Measurements from ENCODE around the gene CFHR3.
"Not testable (repeated sequence)": the region's sequence is repeated elsewhere in the genome, so short reads cannot be mapped to it uniquely, and the experiment has no call there.

Gene CFHR3

GRCh38 chr1:196773713-196774112 is 927 bp upstream of the CFHR3 start:
- Histone ChIP-seq H2AFZ (ENCODE audit: low read depth) (peak overlapping the region; percentile 17), H3K4me3 (IDR thresholded peaks at IDR 0.05; ENCODE audit: insufficient read depth, low read depth, low read length) (no peak overlapping the region), H3K9ac (no peak overlapping the region), H3K4me1 (ENCODE audit: low read depth, poor library complexity, severe bottlenecking) (peaks cover 34% of the 10 kb centered on the region), H3K27ac (peak overlapping the region; percentile 43), H3K27me3 (ENCODE audit: insufficient read depth, low read depth) (no peaks in the 10 kb centered on the region), H3K79me2 (ENCODE audit: insufficient read depth, low read depth) (no peaks in the 10 kb centered on the region), H3K4me2 (peak overlapping the region; percentile 38), H4K20me1 (ENCODE audit: insufficient read depth) (no peaks in the 10 kb centered on the region), H3K36me3 (ENCODE audit: insufficient read depth) (no peaks in the 10 kb centered on the region)
- TF ChIP-seq CTCF (conservative IDR thresholded peaks at IDR 0.05; ENCODE audit: low read depth, low read length), result no peak

GRCh38 chr1:196774175-196774574 is 465 bp upstream of the CFHR3 start:
- Histone ChIP-seq H3K9ac (no peak overlapping the region), H3K36me3 (ENCODE audit: insufficient read depth) (no peaks in the 10 kb centered on the region), H3K79me2 (ENCODE audit: insufficient read depth, low read depth) (no peaks in the 10 kb centered on the region), H3K27ac (peak overlapping the region; percentile 43), H3K4me1 (ENCODE audit: low read depth, poor library complexity, severe bottlenecking) (peaks cover 34% of the 10 kb centered on the region), H4K20me1 (ENCODE audit: insufficient read depth) (no peaks in the 10 kb centered on the region), H2AFZ (ENCODE audit: low read depth) (peak overlapping the region; percentile 17), H3K27me3 (ENCODE audit: insufficient read depth, low read depth) (no peaks in the 10 kb centered on the region), H3K4me2 (peak overlapping the region; percentile 38), H3K4me3 (IDR thresholded peaks at IDR 0.05; ENCODE audit: insufficient read depth, low read depth, low read length) (peak overlapping the region; percentile 76)
- no peak for TF ChIP-seq CTCF (conservative IDR thresholded peaks at IDR 0.05; ENCODE audit: low read depth, low read length)

GRCh38 chr1:196777603-196778002 is 3.0 kb downstream of the CFHR3 start:
- Histone ChIP-seq H2AFZ (ENCODE audit: low read depth) (no peak overlapping the region), H3K4me2 (no peak overlapping the region), H3K27ac (no peak overlapping the region), H3K36me3 (ENCODE audit: insufficient read depth) (no peaks in the 10 kb centered on the region), H3K9ac (no peak overlapping the region), H3K4me1 (ENCODE audit: low read depth, poor library complexity, severe bottlenecking) (peaks cover 34% of the 10 kb centered on the region), H4K20me1 (ENCODE audit: insufficient read depth) (no peaks in the 10 kb centered on the region), H3K27me3 (ENCODE audit: insufficient read depth, low read depth) (no peaks in the 10 kb centered on the region), H3K4me3 (IDR thresholded peaks at IDR 0.05; ENCODE audit: insufficient read depth, low read depth, low read length) (no peak overlapping the region), H3K79me2 (ENCODE audit: insufficient read depth, low read depth) (no peaks in the 10 kb centered on the region)
- no peak for TF ChIP-seq CTCF (conservative IDR thresholded peaks at IDR 0.05; ENCODE audit: low read depth, low read length)

- no peak overlapping the region for H3K4me3 ChIP-seq (IDR thresholded peaks at IDR 0.05; ENCODE audit: insufficient read depth, low read depth, low read length)
- H3K36me3 ChIP-seq (ENCODE audit: insufficient read depth), result no peaks in the 10 kb centered on the region
- no peak overlapping the region for H3K27ac ChIP-seq
- TF ChIP-seq CTCF (conservative IDR thresholded peaks at IDR 0.05; ENCODE audit: low read depth, low read length), result peak; percentile 42; the same call in 1 of the 2 replicates
- no peak overlapping the region for H3K4me2 ChIP-seq
- H3K27me3 ChIP-seq (ENCODE audit: insufficient read depth, low read depth), result no peaks in the 10 kb centered on the region
- H4K20me1 ChIP-seq (ENCODE audit: insufficient read depth), result no peaks in the 10 kb centered on the region
- H3K79me2 ChIP-seq (ENCODE audit: insufficient read depth, low read depth), result no peaks in the 10 kb centered on the region
- H3K4me1 ChIP-seq (ENCODE audit: low read depth, poor library complexity, severe bottlenecking), result peaks cover 19% of the 10 kb centered on the region
- no peak overlapping the region for H3K9ac ChIP-seq
- H2AFZ ChIP-seq (ENCODE audit: low read depth), result no peak overlapping the region
Measured at GRCh38 chr1:196779093-196779492, 4.5 kb downstream of the CFHR3 start.

GRCh38 chr1:196791252-196791651 is 16.6 kb downstream of the CFHR3 start:
- H3K36me3 ChIP-seq (ENCODE audit: insufficient read depth); H4K20me1 ChIP-seq (ENCODE audit: insufficient read depth); H3K79me2 ChIP-seq (ENCODE audit: insufficient read depth, low read depth); H3K4me3 ChIP-seq (IDR thresholded peaks at IDR 0.05; ENCODE audit: insufficient read depth, low read depth, low read length); H3K9ac ChIP-seq; H3K27me3 ChIP-seq (ENCODE audit: insufficient read depth, low read depth); H3K4me2 ChIP-seq; H3K27ac ChIP-seq; H2AFZ ChIP-seq (ENCODE audit: low read depth): not testable (repeated sequence)
- peaks cover 44% of the 10 kb centered on the region for H3K4me1 ChIP-seq (ENCODE audit: low read depth, poor library complexity, severe bottlenecking)

- H3K4me1 ChIP-seq (ENCODE audit: low read depth, poor library complexity, severe bottlenecking), result peaks cover 58% of the 10 kb centered on the region
- not testable (repeated sequence) for H3K27me3 ChIP-seq (ENCODE audit: insufficient read depth, low read depth); H3K4me3 ChIP-seq (IDR thresholded peaks at IDR 0.05; ENCODE audit: insufficient read depth, low read depth, low read length); H2AFZ ChIP-seq (ENCODE audit: low read depth); H4K20me1 ChIP-seq (ENCODE audit: insufficient read depth); H3K9ac ChIP-seq; H3K79me2 ChIP-seq (ENCODE audit: insufficient read depth, low read depth); H3K36me3 ChIP-seq (ENCODE audit: insufficient read depth)
- H3K4me2 ChIP-seq, result peak overlapping the region; percentile 62
- H3K27ac ChIP-seq, result peak overlapping the region; percentile 41
Measured at GRCh38 chr1:196794103-196794502, 19.5 kb downstream of the CFHR3 start.
